HG03354 (cell line): Measurements from ENCODE around the gene CDT1.

Source experiments
- ATAC-seq: cut with Tn5 transposase; IDR thresholded peaks from one replicate; pipeline ENCODE4 v1.9.1; 2021; ENCODE audit warnings: mild to moderate bottlenecking; ENCODE audit not compliant: unreplicated experiment, poor library complexity, severe bottlenecking

CDT1 gene

DNA sequence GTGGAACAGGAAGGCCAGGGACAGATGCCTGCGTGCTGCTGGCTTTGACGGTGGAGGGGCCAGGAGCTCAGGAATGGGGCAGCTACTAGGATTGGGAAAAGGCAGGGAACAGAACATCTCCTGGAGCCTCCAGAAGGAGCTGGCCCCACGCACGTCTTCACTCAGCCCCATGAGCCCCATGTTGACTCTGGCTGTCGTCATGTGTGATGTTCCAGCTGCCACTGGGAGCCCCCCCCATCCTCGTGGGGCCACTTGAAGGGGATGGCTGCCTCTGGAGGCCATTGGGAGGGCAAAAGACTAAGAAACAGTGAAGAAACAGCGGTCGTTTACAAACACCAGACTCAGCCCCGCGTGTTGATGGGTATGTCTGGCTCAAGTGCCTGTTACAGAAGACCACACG is 26.7 kb downstream of the CDT1 start:
- ATAC-seq = no peak

DNA sequence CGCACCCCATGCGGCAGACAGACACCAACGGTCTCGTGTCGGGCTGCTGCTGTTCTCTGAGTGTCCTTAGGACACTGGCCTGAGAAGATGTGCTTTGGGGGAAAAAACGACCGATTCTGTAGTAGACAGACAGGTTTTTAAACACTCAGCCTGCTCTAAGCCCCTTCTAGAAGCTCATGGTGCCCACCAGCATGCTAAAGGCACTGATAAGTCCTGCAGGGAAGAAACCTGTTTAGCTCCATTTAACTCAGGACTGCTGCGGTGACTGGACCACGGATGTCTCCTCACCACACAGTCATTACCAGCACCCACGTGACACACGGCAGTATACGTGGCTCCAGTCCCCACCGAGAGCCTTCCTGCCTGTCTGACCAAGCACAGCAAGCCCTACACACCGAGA is 27.2 kb downstream of the CDT1 start:
- ATAC-seq = no peak

DNA sequence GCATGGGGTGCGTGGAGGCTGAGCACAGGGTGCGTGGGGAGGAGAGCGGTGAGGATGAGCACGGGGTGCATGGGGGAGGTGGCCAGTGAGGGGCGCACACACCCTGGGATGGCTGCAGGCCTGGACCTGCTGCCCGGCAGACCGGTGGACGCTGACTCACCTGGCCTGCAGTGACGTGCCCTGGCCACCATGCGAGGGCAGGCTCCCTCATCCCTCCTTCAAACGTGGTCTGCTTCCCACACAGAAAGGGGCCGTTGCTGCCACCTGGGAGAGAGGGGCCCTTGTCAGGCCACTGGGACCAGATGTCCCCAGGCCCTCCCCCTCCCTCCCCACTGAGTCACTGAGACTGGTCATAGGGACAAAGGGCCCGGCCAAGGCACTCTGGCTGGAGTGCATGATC is 28.2 kb downstream of the CDT1 start:
- no peak for ATAC-seq

DNA sequence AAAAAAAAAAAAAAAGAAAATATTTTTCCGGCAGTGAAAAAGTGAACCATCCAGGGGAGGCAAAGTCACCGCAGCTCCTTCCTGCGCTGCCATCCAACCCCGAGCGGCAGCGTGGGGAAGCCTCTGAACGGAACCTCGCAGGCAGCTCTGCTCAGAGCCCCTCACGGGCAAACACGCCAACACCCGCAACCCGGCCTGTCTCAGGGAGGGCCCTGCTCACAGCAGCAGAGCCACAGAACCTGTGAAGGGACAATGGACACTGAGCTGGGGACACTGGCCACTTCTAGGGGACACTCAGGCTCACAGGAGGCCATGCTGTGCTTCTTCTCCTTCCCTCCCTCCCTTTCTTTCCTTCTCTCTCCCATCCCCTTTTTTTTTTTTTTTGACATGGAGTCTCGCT is 29.5 kb downstream of the CDT1 start:
- ATAC-seq = no peak

DNA sequence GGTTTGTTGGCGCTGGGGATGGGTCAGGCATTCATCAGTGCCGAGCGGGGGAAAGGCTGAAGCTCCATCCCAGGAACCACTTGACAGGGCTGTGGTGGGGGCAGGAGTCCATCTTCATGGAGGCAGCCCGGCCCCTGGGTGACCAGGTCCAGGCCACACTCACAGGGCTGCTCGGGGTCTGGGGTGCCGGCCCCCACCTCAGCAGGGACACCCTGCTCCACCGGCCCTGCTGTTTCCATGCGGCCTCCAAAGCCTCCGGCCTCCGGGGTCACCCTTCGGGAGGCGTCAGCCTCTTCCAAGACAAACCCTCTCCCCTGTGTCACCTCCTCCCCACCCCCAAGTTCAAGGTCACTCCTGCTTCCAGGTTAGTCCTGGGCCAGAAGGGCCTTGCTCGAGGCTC is 31.1 kb downstream of the CDT1 start:
- no peak for ATAC-seq

DNA sequence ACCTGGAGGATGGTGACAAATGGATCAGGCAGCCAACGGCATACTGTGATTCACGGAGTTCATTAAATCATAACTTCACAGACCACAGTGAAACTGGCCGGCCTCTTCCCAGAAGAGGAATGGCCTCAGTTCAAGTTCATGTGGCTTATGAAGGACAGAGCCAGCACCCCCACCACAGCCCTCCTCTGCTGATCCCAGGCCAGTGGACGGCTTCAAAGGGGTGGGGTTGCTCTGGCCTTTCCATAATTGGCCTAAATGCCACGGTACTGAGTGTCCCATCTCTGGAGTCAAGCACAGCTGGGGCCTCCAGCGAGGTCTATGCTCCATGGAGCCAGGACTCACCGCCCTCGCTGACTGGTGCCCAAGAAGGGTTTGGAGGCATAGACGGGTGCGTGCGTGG is 31.8 kb downstream of the CDT1 start:
- ATAC-seq = no peak

DNA sequence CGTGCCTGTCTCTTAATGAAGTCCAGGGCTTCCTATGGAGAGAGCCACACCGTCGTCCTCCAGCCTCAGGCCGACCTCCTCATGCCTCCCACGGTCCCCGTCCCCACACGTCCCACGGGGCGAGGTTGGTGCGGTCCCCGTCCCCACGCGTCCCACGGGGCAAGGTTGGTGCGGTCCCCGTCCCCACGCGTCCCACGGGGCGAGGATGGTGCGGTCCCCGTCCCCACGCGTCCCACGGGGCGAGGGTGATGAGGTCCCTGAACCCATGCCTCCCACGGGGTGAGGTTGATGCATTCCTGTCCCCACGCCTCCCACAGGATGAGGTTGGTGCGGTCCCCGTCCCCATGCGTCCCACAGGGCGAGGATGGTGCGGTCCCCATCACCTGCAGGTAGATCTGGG is 32.2 kb downstream of the CDT1 start:
- ATAC-seq = no peak

DNA sequence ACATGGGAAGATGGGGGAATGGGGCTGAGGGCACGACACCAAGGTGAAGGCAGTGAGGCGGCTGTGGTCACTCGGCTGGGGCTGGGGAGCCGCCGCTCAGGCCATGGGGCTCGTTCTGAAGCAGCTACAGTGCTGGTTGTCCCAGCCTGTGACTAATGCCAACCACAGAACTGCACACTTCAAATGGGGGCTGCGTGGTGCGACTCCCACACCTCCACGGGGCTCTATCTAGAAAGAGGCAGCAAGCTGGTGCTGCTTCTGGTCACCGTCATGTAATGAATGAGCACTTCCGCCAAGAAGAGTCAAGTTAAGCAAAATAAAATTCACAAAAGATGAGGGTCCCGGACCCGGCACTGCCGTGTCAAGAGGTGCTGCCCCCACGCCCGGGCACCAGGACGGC is 33.2 kb downstream of the CDT1 start:
- ATAC-seq = no peak

DNA sequence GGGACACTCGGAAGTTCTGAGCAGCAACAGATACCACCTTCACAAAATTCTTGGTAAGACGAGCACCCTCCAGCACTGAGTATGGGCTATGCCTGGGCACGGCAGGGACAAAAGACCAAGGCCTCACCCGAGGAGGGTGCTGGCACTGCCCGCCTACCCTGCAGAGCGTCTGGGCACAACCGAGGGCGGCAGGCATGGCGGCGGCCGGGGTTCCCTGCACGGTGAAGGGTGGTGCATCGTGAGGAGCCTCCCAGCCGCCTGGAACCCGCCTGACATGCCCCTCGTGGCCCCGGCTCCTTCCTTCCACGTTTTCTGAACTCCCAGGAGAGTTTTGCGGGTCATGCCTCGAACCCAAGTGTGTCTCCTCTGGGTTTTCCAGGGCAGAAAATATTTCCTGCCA is 34.2 kb downstream of the CDT1 start:
- no peak for ATAC-seq

DNA sequence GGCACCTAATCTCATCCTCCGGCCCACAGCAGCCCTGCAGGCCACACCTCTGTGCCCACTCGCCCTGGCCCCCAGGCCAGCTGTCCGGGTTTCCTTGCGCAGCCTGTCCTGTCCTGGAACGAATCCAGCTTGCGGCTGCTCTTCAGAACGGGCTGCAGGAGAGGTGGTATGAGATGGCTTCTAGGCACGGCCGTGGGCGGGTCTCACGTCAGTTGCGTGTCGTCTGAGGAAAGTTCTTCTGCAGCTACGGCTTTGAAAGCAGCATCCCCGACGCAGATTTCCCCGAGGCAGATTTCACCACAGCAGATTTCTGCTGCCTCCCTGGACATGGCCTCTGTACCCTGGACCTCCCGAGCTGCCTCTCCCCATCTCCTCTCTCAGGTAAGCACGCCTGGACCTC is 35.0 kb downstream of the CDT1 start:
- ATAC-seq = no peak

DNA sequence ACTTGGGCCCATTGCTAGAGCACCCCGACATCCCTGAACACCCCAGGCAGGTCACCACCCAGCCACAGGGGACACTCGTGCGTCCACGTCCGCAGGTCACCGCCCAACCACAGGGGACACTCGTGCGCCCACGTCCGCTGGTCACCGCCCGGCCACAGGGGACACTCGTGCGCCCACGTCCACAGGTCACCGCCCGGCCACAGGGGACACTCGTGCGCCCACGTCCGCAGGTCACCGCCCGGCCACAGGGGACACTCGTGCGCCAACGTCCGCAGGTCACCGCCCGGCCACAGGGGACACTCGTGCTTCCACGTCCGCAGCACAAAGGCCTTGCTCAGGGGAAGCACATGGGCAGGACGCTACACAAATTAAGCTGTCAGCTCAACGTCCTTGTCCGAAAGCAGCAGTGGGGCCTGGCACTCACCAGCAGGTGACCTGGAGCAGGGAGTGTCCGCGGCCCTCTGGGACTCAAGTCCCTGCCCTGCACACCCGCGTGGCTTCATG is 35.5 kb downstream of the CDT1 start:
- ATAC-seq = no peak

DNA sequence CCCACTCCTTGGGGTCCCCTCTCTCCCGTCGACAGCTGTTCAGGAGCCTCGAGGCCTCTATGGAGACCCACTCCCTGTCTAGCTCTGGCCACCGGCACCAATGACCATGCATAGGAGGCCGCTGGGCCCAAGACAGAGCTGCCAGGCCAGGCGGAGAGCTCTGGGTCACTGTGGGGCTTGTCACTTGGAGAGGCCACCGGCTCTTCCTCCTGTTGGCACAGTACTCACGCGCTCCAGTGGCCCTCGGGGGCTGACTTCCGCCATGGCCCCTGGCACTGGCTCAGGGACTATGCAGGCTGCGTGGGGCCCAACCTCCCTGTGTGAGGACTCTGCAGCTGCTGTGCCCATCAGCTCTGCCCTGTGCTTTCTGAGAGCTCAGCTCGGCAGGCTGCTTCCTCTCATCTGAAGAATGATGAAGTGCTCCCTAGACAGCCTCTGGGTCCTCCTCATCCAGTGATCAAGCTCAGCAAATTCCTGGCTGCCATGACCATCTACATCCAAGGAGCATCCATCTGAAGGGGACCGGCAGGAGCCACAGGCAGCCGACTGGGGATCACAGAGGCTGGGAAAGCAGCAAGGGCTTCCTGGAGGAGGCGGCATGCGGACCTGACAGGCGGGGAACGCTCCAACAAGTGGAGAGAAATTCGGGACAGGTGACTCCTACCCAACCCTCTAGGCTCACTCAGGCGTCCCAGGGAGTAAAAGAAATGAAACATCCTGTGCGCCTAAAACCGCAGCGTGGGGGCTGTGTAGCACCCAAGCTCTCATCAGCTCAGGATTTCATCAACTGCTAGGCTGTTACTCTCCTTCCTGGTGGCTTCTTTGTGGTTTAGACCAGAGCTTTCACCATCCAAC is 36.4 kb downstream of the CDT1 start:
- no peak for ATAC-seq

DNA sequence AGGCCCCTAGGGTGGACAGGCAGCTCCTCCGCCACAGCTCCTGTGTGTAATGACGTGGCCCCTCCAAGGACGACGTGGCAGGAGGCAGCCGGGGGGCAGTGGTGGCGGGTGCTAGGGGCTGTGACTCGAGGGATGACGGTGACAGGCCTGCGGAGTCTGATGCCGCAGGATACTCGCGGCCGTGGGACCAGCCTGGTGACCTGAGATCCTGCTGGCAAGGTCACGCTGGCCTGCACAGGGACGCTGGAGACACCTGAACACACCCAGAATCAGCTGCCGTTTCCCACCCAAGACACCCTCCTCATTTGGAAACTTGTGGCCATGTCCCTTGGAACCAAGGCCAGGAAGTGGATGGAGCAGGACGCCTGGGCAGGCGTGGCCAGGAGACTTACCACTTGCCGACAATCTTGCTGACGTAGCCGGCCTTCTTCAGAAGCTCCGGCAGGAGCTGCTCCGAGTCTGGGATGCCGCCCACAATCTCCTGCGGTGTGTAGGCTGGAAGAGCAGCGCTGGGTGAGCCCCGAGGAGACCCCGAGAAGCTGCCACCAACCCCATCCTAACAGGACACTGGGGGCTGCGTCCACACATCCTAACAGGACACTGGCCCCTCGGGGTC is 37.1 kb downstream of the CDT1 start:
- ATAC-seq = no peak

DNA sequence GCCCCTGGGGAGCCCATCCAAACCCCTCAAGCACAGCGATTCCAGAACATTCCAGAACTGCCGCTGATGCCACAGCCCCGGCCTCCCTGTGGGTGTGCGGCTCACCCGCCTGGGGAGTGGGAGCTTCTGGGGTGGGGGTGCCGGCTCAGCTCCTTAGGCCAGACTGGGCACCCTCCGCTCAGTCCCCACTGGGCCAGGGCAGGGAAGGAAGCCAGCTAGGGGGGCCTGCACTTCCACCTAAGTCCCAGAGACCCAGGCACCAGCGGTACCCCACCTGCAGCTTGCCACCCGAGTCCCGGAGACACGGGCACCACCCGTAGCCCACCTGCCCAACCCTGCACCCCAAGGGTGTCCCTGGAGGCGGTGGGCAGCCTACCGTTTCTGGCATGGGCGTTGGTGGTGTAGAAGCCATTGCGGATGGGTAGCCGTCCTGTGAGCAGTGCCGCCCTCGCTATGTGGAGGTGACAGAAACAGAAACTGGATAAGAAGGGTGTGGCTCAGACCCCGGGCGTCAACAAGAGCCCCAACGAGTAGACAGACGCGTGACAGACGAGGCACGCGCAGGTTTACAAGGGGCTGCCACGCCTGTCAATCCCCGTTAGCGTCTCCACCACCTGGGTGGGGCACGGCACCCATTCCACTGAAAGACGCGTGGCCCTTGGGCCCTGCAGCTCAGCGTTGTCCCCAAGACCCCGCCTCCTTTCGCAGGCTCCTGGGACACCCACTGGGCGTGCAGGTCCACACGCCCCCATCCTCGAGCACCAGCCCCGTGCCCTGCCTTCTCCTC is 38.1 kb downstream of the CDT1 start:
- no peak for ATAC-seq

DNA sequence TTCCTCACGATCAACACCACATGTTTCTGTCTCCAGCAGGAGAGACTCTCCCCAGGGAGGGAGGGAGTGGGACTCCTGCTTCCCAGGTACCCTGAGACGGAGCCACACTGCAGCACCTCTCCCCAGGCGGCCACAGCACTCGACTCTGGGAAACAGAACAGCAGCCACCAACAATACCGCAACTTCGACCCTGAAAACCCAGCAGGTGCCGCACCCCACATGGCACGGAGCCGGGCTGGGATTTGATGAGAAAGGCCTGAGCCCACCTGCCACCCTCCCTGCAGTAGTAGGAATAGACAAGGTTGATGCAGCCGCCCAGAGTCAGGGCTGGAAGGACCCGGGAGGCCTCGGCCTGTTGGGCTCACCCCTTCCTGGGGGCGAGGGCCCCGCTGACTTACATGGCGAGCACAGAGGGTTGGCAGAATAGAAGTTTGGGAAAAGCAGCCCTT is 38.7 kb downstream of the CDT1 start:
- no peak for ATAC-seq

DNA sequence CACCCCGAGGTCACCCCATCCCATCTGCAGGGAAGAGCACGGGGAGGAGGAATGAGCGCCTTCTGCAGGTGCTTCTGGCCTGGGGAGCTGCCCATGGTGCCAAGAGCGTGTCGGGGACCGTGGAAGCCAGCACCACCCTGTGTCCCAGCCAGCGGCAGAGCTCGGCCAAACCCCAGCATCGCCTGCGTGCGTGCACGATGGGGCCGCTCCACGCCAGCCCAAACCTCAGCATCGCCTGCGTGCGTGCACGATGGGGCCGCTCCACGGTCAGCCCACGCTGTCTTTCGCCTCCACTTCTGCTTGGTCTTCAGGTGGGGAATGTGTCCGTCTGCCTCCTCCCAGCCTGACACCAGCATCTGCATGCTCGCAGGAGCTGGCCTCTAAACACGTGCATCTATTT is 39.2 kb downstream of the CDT1 start:
- no peak for ATAC-seq

DNA sequence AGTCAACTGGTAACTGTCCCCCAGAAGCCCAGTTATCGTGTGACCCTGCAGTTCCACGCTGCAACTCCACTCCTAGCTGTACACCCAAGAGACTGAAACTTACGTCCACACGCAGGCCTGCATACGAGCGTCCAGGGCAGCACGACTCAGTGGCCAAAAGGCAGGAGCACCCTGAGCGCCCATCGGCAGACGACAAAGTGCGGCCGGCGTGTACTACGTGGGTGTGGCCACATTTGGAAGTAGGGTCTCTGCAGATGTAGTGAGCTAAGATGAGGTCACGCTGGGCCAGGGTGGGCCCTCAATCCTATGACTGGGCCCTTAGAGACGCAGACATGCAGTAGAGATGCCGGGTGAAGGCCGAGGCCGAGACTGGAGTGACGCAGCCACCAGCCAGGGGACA is 39.7 kb downstream of the CDT1 start:
- no peak for ATAC-seq

DNA sequence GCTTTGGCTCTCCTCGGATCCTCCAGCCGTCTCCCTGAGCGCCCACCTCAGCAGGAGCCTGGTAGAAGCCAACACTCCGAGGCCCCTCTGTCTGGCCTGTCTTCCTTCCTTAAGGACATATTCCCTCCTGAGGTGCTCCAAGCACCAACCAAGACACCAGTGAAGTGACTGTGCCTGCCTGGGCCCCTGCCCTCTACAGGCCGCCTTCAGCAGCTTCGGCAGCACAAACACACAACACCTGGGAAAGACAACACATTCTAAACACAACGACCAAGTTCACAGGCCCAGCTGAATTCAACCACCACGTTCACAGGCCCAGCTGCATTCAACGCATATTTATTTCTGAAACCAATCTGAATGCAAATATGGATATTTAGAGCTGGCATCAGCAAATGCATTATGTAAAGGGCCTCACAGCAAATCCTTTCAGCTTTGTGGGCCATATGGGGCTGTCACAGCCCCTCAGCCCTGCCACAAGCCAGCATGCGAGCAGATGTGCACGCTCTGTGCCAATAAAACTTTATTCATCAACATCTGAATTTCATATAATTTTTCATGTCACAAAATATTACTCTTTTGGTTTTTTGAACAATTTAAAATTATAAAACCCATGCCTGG is 40.9 kb downstream of the CDT1 start:
- ATAC-seq = no peak

DNA sequence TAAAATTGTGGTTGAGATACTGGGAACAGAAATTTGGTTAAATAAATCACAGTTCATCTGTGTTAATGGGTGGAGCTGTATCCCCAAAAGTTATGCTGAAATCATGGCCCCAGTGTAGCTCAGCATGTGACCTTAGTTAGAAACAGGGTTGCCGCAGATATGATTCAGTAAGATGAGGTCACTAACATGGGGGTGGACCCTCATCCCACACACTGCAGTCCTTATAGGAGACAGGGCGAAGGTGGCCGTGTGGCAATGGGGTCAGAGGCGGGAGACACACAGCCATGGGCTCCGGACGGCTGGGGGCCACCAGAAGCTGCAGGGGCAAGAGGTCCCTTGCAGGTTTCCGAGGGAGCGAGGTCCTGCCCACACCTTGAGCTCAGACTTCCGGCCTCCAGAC is 42.5 kb downstream of the CDT1 start:
- no peak for ATAC-seq

DNA sequence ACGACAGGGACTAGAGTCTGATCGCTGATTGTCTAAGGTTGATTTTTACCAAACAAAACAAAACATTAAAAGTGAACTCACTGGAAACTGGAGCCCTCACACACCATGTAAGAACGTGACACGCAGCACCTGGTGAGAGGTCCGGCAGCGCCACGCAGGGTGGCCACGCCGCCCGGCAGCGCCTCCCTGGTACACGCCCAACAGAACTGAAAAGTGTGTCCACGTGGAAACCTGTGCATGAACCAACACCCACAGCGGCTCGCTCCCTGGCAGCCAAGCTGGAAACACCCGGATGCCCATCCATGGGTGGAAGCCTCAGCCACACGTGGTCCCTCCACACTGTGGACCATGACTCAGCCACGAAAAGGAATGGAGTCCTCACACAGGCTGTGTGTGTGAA is 44.1 kb downstream of the CDT1 start:
- ATAC-seq = no peak
